ENCODE results near the gene PARP14.
"Not testable (repeated sequence)": the region's sequence is repeated elsewhere in the genome, so short reads cannot be mapped to it uniquely, and the experiment has no call there.

PARP14 gene

GRCh38 chr3:122680475-122681283 lies at the start of gene PARP14:
PARP14 (plus strand) TSS chr3:122680839; CDS start chr3:122680884, 45 bp downstream.
- Histone ChIP-seq H3K9ac (ENCODE audit: low read length in 2 of 2) (peak within 1 kb of the TSS; percentile 75 to 92), H3K9me3 (ENCODE audit: control insufficient read depth in 2 of 2, low read length in 2 of 2) (no peaks in the 10 kb centered on the region), H3K27me3 (ENCODE audit: control insufficient read depth in 1 of 2, insufficient read depth in 2 of 2, low read length in 2 of 2) (no peaks in the 10 kb centered on the region), H3K27ac (ENCODE audit: low read length) (peak within 1 kb of the TSS; percentile 94), H3K4me1 (ENCODE audit: control insufficient read depth, insufficient read depth, low read length) (peaks cover 31% of the 10 kb centered on the region), H3K4me3 (ENCODE audit: low read length in 2 of 2) (peak within 1 kb of the TSS; percentile 79 to 90), H3K36me3 (ENCODE audit: control insufficient read depth in 2 of 2, insufficient read depth in 2 of 2, low read length in 2 of 2) (peaks cover 0 to 2% of the 10 kb centered on the region in 2 donors)

GRCh38 chr3:122635789-122636188 lies 44.9 kb upstream of the PARP14 start:
- Histone ChIP-seq H3K27ac (ENCODE audit: low read length) (no peak overlapping the region), H3K27me3 (ENCODE audit: control insufficient read depth in 1 of 2, insufficient read depth in 2 of 2, low read length in 2 of 2) (no peaks in the 10 kb centered on the region), H3K9ac (ENCODE audit: low read length in 2 of 2) (no peak overlapping the region), H3K4me3 (ENCODE audit: low read length in 2 of 2) (no peak overlapping the region), H3K9me3 (ENCODE audit: control insufficient read depth in 2 of 2, low read length in 2 of 2) (no peaks in the 10 kb centered on the region), H3K4me1 (ENCODE audit: control insufficient read depth, insufficient read depth, low read length) (no peaks in the 10 kb centered on the region), H3K36me3 (ENCODE audit: control insufficient read depth in 2 of 2, insufficient read depth in 2 of 2, low read length in 2 of 2) (no peaks in the 10 kb centered on the region)

GRCh38 chr3:122636697-122637096 lies 43.9 kb upstream of the PARP14 start:
- H3K9ac ChIP-seq (ENCODE audit: low read length in 2 of 2) = no peak overlapping the region
- H3K27me3 ChIP-seq (ENCODE audit: control insufficient read depth in 1 of 2, insufficient read depth in 2 of 2, low read length in 2 of 2) = no peaks in the 10 kb centered on the region
- H3K36me3 ChIP-seq (ENCODE audit: control insufficient read depth in 2 of 2, insufficient read depth in 2 of 2, low read length in 2 of 2) = no peaks in the 10 kb centered on the region
- H3K4me3 ChIP-seq (ENCODE audit: low read length in 2 of 2) = no peak overlapping the region
- H3K4me1 ChIP-seq (ENCODE audit: control insufficient read depth, insufficient read depth, low read length) = no peaks in the 10 kb centered on the region
- H3K9me3 ChIP-seq (ENCODE audit: control insufficient read depth in 2 of 2, low read length in 2 of 2) = no peaks in the 10 kb centered on the region
- H3K27ac ChIP-seq (ENCODE audit: low read length) = no peak overlapping the region

- H3K36me3 ChIP-seq (ENCODE audit: control insufficient read depth in 2 of 2, insufficient read depth in 2 of 2, low read length in 2 of 2) = no peaks in the 10 kb centered on the region
Measured at GRCh38 chr3:122640437-122640999, 40.1 kb upstream of the PARP14 start.

GRCh38 chr3:122642935-122643334 lies 37.7 kb upstream of the PARP14 start:
- Histone ChIP-seq H3K9me3 (ENCODE audit: control insufficient read depth in 2 of 2, low read length in 2 of 2) (no peaks in the 10 kb centered on the region), H3K27me3 (ENCODE audit: control insufficient read depth in 1 of 2, insufficient read depth in 2 of 2, low read length in 2 of 2) (no peaks in the 10 kb centered on the region), H3K36me3 (ENCODE audit: control insufficient read depth in 2 of 2, insufficient read depth in 2 of 2, low read length in 2 of 2) (no peaks in the 10 kb centered on the region), H3K4me3 (ENCODE audit: low read length in 2 of 2) (no peak overlapping the region), H3K27ac (ENCODE audit: low read length) (no peak overlapping the region), H3K9ac (ENCODE audit: low read length in 2 of 2) (no peak overlapping the region), H3K4me1 (ENCODE audit: control insufficient read depth, insufficient read depth, low read length) (no peaks in the 10 kb centered on the region)

More at GRCh38 chr3:122640437-122640999, 40.1 kb upstream of the PARP14 start:
- H3K9me3 ChIP-seq (ENCODE audit: control insufficient read depth in 2 of 2, low read length in 2 of 2) = no peaks in the 10 kb centered on the region
- no peak overlapping the region for H3K27ac ChIP-seq (ENCODE audit: low read length)
- H3K4me3 ChIP-seq (ENCODE audit: low read length in 2 of 2) = no peak overlapping the region
- no peak overlapping the region for H3K9ac ChIP-seq (ENCODE audit: low read length in 2 of 2)
- no peaks in the 10 kb centered on the region for H3K27me3 ChIP-seq (ENCODE audit: control insufficient read depth in 1 of 2, insufficient read depth in 2 of 2, low read length in 2 of 2)
- H3K4me1 ChIP-seq (ENCODE audit: control insufficient read depth, insufficient read depth, low read length) = no peaks in the 10 kb centered on the region

- Histone ChIP-seq H3K4me1 (ENCODE audit: control insufficient read depth, insufficient read depth, low read length) (no peaks in the 10 kb centered on the region), H3K4me3 (ENCODE audit: low read length in 2 of 2) (no peak overlapping the region), H3K27ac (ENCODE audit: low read length) (no peak overlapping the region), H3K9ac (ENCODE audit: low read length in 2 of 2) (no peak overlapping the region), H3K27me3 (ENCODE audit: control insufficient read depth in 1 of 2, insufficient read depth in 2 of 2, low read length in 2 of 2) (no peaks in the 10 kb centered on the region), H3K36me3 (ENCODE audit: control insufficient read depth in 2 of 2, insufficient read depth in 2 of 2, low read length in 2 of 2) (no peaks in the 10 kb centered on the region), H3K9me3 (ENCODE audit: control insufficient read depth in 2 of 2, low read length in 2 of 2) (no peaks in the 10 kb centered on the region)
Measured at GRCh38 chr3:122646146-122646988, 34.3 kb upstream of the PARP14 start.

- H3K9ac ChIP-seq (ENCODE audit: low read length in 2 of 2); H3K4me1 ChIP-seq (ENCODE audit: control insufficient read depth, insufficient read depth, low read length); H3K27ac ChIP-seq (ENCODE audit: low read length); H3K27me3 ChIP-seq (ENCODE audit: control insufficient read depth in 1 of 2, insufficient read depth in 2 of 2, low read length in 2 of 2); H3K36me3 ChIP-seq (ENCODE audit: control insufficient read depth in 2 of 2, insufficient read depth in 2 of 2, low read length in 2 of 2); H3K9me3 ChIP-seq (ENCODE audit: control insufficient read depth in 2 of 2, low read length in 2 of 2); H3K4me3 ChIP-seq (ENCODE audit: low read length in 2 of 2): not testable (repeated sequence)
Measured at GRCh38 chr3:122651233-122651907, 29.3 kb upstream of the PARP14 start.

GRCh38 chr3:122651962-122652361 lies 28.7 kb upstream of the PARP14 start:
- H3K9ac ChIP-seq (ENCODE audit: low read length in 2 of 2); H3K27ac ChIP-seq (ENCODE audit: low read length); H3K4me1 ChIP-seq (ENCODE audit: control insufficient read depth, insufficient read depth, low read length); H3K9me3 ChIP-seq (ENCODE audit: control insufficient read depth in 2 of 2, low read length in 2 of 2); H3K4me3 ChIP-seq (ENCODE audit: low read length in 2 of 2); H3K27me3 ChIP-seq (ENCODE audit: control insufficient read depth in 1 of 2, insufficient read depth in 2 of 2, low read length in 2 of 2); H3K36me3 ChIP-seq (ENCODE audit: control insufficient read depth in 2 of 2, insufficient read depth in 2 of 2, low read length in 2 of 2): not testable (repeated sequence)

GRCh38 chr3:122658336-122658735 lies 22.3 kb upstream of the PARP14 start:
- not testable (repeated sequence) for H3K27ac ChIP-seq (ENCODE audit: low read length); H3K9ac ChIP-seq (ENCODE audit: low read length in 2 of 2); H3K9me3 ChIP-seq (ENCODE audit: control insufficient read depth in 2 of 2, low read length in 2 of 2); H3K4me3 ChIP-seq (ENCODE audit: low read length in 2 of 2); H3K27me3 ChIP-seq (ENCODE audit: control insufficient read depth in 1 of 2, insufficient read depth in 2 of 2, low read length in 2 of 2); H3K4me1 ChIP-seq (ENCODE audit: control insufficient read depth, insufficient read depth, low read length); H3K36me3 ChIP-seq (ENCODE audit: control insufficient read depth in 2 of 2, insufficient read depth in 2 of 2, low read length in 2 of 2)

GRCh38 chr3:122660297-122660974 lies 20.2 kb upstream of the PARP14 start:
- H3K27me3 ChIP-seq (ENCODE audit: control insufficient read depth in 1 of 2, insufficient read depth in 2 of 2, low read length in 2 of 2) = peaks cover 0 to 2% of the 10 kb centered on the region in 2 donors
- no peak overlapping the region for H3K27ac ChIP-seq (ENCODE audit: low read length)
- no peaks in the 10 kb centered on the region for H3K36me3 ChIP-seq (ENCODE audit: control insufficient read depth in 2 of 2, insufficient read depth in 2 of 2, low read length in 2 of 2)
- H3K9me3 ChIP-seq (ENCODE audit: control insufficient read depth in 2 of 2, low read length in 2 of 2) = no peaks in the 10 kb centered on the region
- no peak overlapping the region for H3K9ac ChIP-seq (ENCODE audit: low read length in 2 of 2)
- H3K4me3 ChIP-seq (ENCODE audit: low read length in 2 of 2) = no peak overlapping the region
- H3K4me1 ChIP-seq (ENCODE audit: control insufficient read depth, insufficient read depth, low read length) = no peaks in the 10 kb centered on the region

Measured in stomach smooth muscle (tissue), 2 donors.